ENCODE data around the gene ZNG1C.
"Not testable (repeated sequence)": the region's sequence is repeated elsewhere in the genome, so short reads cannot be mapped to it uniquely, and the experiment has no call there.

ZNG1C gene

GRCh38 chr9:68303771-68304170, 62.0 kb downstream of the ZNG1C start:
- H4K8ac ChIP-seq (ENCODE audit: low read depth, low read length); DNase-seq; H2BK120ac ChIP-seq (ENCODE audit: insufficient read depth, low read length, poor library complexity): not testable (repeated sequence)

GRCh38 chr9:68304212-68304611, 62.4 kb downstream of the ZNG1C start:
- not testable (repeated sequence) for H3K9me3 ChIP-seq (ENCODE audit: insufficient read depth, low read depth, low read length); H2BK5ac ChIP-seq (ENCODE audit: low read depth, low read length, poor library complexity); H3K27me3 ChIP-seq (ENCODE audit: insufficient read depth, low read length); H2AK5ac ChIP-seq (ENCODE audit: low read length); H3K14ac ChIP-seq (ENCODE audit: low read length); H3K27ac ChIP-seq (ENCODE audit: low read depth, low read length); H4K8ac ChIP-seq (ENCODE audit: low read depth, low read length); DNase-seq; H4K12ac ChIP-seq (ENCODE audit: low read depth, low read length); H3K4me2 ChIP-seq (ENCODE audit: low read length); H2AFZ ChIP-seq (ENCODE audit: insufficient read depth, low read length, poor library complexity); H3K23ac ChIP-seq (ENCODE audit: low read length); H2BK12ac ChIP-seq (ENCODE audit: low read length); H3K4me1 ChIP-seq (ENCODE audit: control insufficient read depth in 1 of 2, insufficient read depth in 2 of 2, low read length in 2 of 2); H3K79me1 ChIP-seq (ENCODE audit: low read length); H3K9ac ChIP-seq (ENCODE audit: low read length); H3K36me3 ChIP-seq (ENCODE audit: control insufficient read depth in 1 of 2, insufficient read depth in 2 of 2, low read length in 2 of 2); H3K79me2 ChIP-seq (ENCODE audit: control insufficient read depth, insufficient read depth, low read length, poor library complexity); H3K4me3 ChIP-seq (ENCODE audit: low read depth, low read length); H2BK120ac ChIP-seq (ENCODE audit: insufficient read depth, low read length, poor library complexity); H4K91ac ChIP-seq (ENCODE audit: low read depth, low read length); H3K18ac ChIP-seq (ENCODE audit: low read length); H3K4ac ChIP-seq (ENCODE audit: low read depth, low read length)
- WGBS (ENCODE audit: extremely low coverage, insufficient coverage, insufficient read length): no CpG with 5 or more reads among the region's 21 CpGs

More at GRCh38 chr9:68303771-68304170, 62.0 kb downstream of the ZNG1C start:
- H3K79me2 ChIP-seq (ENCODE audit: control insufficient read depth, insufficient read depth, low read length, poor library complexity); H2AFZ ChIP-seq (ENCODE audit: insufficient read depth, low read length, poor library complexity); H3K23ac ChIP-seq (ENCODE audit: low read length); H3K18ac ChIP-seq (ENCODE audit: low read length); H3K27ac ChIP-seq (ENCODE audit: low read depth, low read length); H4K12ac ChIP-seq (ENCODE audit: low read depth, low read length); H3K36me3 ChIP-seq (ENCODE audit: control insufficient read depth in 1 of 2, insufficient read depth in 2 of 2, low read length in 2 of 2); H3K9ac ChIP-seq (ENCODE audit: low read length); H3K4me2 ChIP-seq (ENCODE audit: low read length); H3K4me1 ChIP-seq (ENCODE audit: control insufficient read depth in 1 of 2, insufficient read depth in 2 of 2, low read length in 2 of 2); H3K14ac ChIP-seq (ENCODE audit: low read length); H2BK12ac ChIP-seq (ENCODE audit: low read length); H2AK5ac ChIP-seq (ENCODE audit: low read length); H3K4me3 ChIP-seq (ENCODE audit: low read depth, low read length); H4K91ac ChIP-seq (ENCODE audit: low read depth, low read length); H3K27me3 ChIP-seq (ENCODE audit: insufficient read depth, low read length); H2BK5ac ChIP-seq (ENCODE audit: low read depth, low read length, poor library complexity); H3K79me1 ChIP-seq (ENCODE audit: low read length); H3K9me3 ChIP-seq (ENCODE audit: insufficient read depth, low read depth, low read length); H3K4ac ChIP-seq (ENCODE audit: low read depth, low read length): not testable (repeated sequence)
- WGBS (ENCODE audit: extremely low coverage, insufficient coverage, insufficient read length): no CpG with 5 or more reads among the region's 30 CpGs

- H2BK120ac ChIP-seq (ENCODE audit: insufficient read depth, low read length, poor library complexity); H3K4me1 ChIP-seq (ENCODE audit: control insufficient read depth in 1 of 2, insufficient read depth in 2 of 2, low read length in 2 of 2); H3K14ac ChIP-seq (ENCODE audit: low read length); DNase-seq; H3K18ac ChIP-seq (ENCODE audit: low read length); H3K4me3 ChIP-seq (ENCODE audit: low read depth, low read length); H3K27ac ChIP-seq (ENCODE audit: low read depth, low read length); H2AFZ ChIP-seq (ENCODE audit: insufficient read depth, low read length, poor library complexity); H3K36me3 ChIP-seq (ENCODE audit: control insufficient read depth in 1 of 2, insufficient read depth in 2 of 2, low read length in 2 of 2); H3K79me2 ChIP-seq (ENCODE audit: control insufficient read depth, insufficient read depth, low read length, poor library complexity); H4K12ac ChIP-seq (ENCODE audit: low read depth, low read length); H4K8ac ChIP-seq (ENCODE audit: low read depth, low read length); H3K27me3 ChIP-seq (ENCODE audit: insufficient read depth, low read length); H3K4ac ChIP-seq (ENCODE audit: low read depth, low read length); H3K79me1 ChIP-seq (ENCODE audit: low read length); H3K9me3 ChIP-seq (ENCODE audit: insufficient read depth, low read depth, low read length); H4K91ac ChIP-seq (ENCODE audit: low read depth, low read length); H3K23ac ChIP-seq (ENCODE audit: low read length); H3K9ac ChIP-seq (ENCODE audit: low read length); H2BK12ac ChIP-seq (ENCODE audit: low read length); H2AK5ac ChIP-seq (ENCODE audit: low read length); H2BK5ac ChIP-seq (ENCODE audit: low read depth, low read length, poor library complexity); H3K4me2 ChIP-seq (ENCODE audit: low read length): not testable (repeated sequence)
- no CpG with 5 or more reads among the region's 4 CpGs for WGBS (ENCODE audit: extremely low coverage, insufficient coverage, insufficient read length)
These were observed 63.0 kb downstream of the ZNG1C start for GRCh38 chr9:68304777-68305176.

GRCh38 chr9:68305680-68306285, 64.0 kb downstream of the ZNG1C start:
- H4K12ac ChIP-seq (ENCODE audit: low read depth, low read length); H2BK12ac ChIP-seq (ENCODE audit: low read length); H4K91ac ChIP-seq (ENCODE audit: low read depth, low read length); H3K27ac ChIP-seq (ENCODE audit: low read depth, low read length); H3K9me3 ChIP-seq (ENCODE audit: insufficient read depth, low read depth, low read length); H2BK120ac ChIP-seq (ENCODE audit: insufficient read depth, low read length, poor library complexity); H4K8ac ChIP-seq (ENCODE audit: low read depth, low read length); H2BK5ac ChIP-seq (ENCODE audit: low read depth, low read length, poor library complexity); H3K23ac ChIP-seq (ENCODE audit: low read length); H3K79me1 ChIP-seq (ENCODE audit: low read length); H3K27me3 ChIP-seq (ENCODE audit: insufficient read depth, low read length); DNase-seq; H2AK5ac ChIP-seq (ENCODE audit: low read length); H2AFZ ChIP-seq (ENCODE audit: insufficient read depth, low read length, poor library complexity); H3K4ac ChIP-seq (ENCODE audit: low read depth, low read length); H3K4me2 ChIP-seq (ENCODE audit: low read length); H3K79me2 ChIP-seq (ENCODE audit: control insufficient read depth, insufficient read depth, low read length, poor library complexity); H3K4me3 ChIP-seq (ENCODE audit: low read depth, low read length); H3K4me1 ChIP-seq (ENCODE audit: control insufficient read depth in 1 of 2, insufficient read depth in 2 of 2, low read length in 2 of 2); H3K14ac ChIP-seq (ENCODE audit: low read length); H3K36me3 ChIP-seq (ENCODE audit: control insufficient read depth in 1 of 2, insufficient read depth in 2 of 2, low read length in 2 of 2); H3K9ac ChIP-seq (ENCODE audit: low read length); H3K18ac ChIP-seq (ENCODE audit: low read length): not testable (repeated sequence)
- WGBS (ENCODE audit: extremely low coverage, insufficient coverage, insufficient read length): no CpG with 5 or more reads among the region's 21 CpGs
